Measurements from ENCODE around the gene USP3. TPM values are rescaled to one million over a fixed set of nuclear protein-coding genes. Genes with fewer than 3 reads are reported as not detected.

The USP3 gene
- polyA plus RNA-seq, 1 of the 3 experiments (the other 2 are of a cell fraction) = 9.3 TPM

DNA sequence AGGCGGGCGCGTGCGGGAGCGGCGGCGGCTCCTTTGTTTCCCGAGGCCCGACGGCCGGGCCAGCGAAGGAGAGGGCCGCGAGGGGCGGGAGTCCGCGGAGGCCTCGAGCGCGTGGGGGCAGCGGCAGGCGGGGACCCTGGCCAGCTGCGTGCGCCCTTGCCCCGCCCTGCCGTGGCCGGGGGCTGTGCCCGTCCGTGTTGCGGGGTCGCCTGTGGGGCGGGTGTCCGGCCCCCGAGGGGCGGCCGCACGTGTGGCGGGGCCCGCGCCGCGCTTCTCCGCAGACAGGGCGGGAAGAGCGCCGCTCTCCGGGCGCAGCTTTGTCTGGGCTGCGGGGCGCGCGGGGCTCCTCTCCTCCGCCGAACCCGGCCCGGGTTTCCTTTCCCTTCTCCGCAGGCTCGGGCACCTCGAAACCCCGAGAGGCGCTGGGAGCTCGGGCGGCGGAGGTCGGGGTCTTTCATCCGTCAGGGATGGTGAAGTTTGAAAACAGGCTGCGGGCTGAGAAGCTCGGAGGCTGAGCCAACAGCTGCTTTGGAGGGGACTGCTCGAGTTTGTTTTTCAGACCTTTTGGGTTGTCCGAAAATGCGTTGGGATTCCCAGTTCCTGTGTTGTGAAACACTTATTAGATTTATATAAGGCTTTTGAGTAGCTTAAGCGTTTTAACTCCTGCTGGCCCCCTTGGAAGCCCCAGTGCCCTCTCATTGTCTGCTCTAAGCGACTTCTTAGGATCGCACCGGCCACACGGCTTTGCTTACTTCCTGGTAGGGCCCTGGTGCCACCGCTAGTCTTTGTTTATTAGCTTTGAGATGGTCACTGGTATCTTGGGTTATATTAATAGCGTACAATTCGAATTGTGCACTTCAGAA is 817 bp downstream of the USP3 start:
- H3K9me3 ChIP-seq = no peaks in the 10 kb centered on the region
- WGBS (ENCODE audit: low lambda C conversion rate) = under 1% methylated on average over 18 of the region's 79 CpGs
- no peak; the same call in 1 of the 2 replicates for TF ChIP-seq MXI1 (IDR thresholded peaks at IDR 0.05; ENCODE audit: low read depth, low read length)
- no peak for TF ChIP-seq EP300 (IDR thresholded peaks at IDR 0.05; ENCODE audit: borderline replicate concordance in 1 of 2, low read depth in 1 of 2, low read length in 1 of 2)
- TF ChIP-seq YY1 (IDR thresholded peaks at IDR 0.05; ENCODE audit: low read depth) = no peak
- peak; percentile 77; the same call in 1 of the 2 replicates for TF ChIP-seq SIN3A (IDR thresholded peaks at IDR 0.05; ENCODE audit: borderline replicate concordance, low read depth, low read length)
- TF ChIP-seq ELF1 (IDR thresholded peaks at IDR 0.05) = peak; percentile 80
- TF ChIP-seq RXRA (IDR thresholded peaks at IDR 0.05; ENCODE audit: borderline replicate concordance, low read depth) = no peak
- no peak for TF ChIP-seq IRF3 (IDR thresholded peaks at IDR 0.05; ENCODE audit: low read depth, low read length)
- no peak for TF ChIP-seq EZH2phosphoT487 (IDR thresholded peaks at IDR 0.05; ENCODE audit: borderline replicate concordance, low read depth)
- TF ChIP-seq RFX5 (IDR thresholded peaks at IDR 0.05; ENCODE audit: low read length) = no peak
- peak; percentile 9; the same call in 1 of the 2 replicates for TF ChIP-seq TAF1 (IDR thresholded peaks at IDR 0.05; ENCODE audit: borderline replicate concordance, low read depth, low read length)
- no peak for TF ChIP-seq MEF2A (IDR thresholded peaks at IDR 0.05; ENCODE audit: borderline replicate concordance, low read depth)
- TF ChIP-seq ZBTB33 (IDR thresholded peaks at IDR 0.05; ENCODE audit: borderline replicate concordance, low read depth) = no peak
- no peak for TF ChIP-seq FOXJ3 (CRISPR knock-in tag; IDR thresholded peaks at IDR 0.05)
- no peak for TF ChIP-seq FOSL2 (IDR thresholded peaks at IDR 0.05; ENCODE audit: borderline replicate concordance, low read depth)
- no peak for TF ChIP-seq GABPA (IDR thresholded peaks at IDR 0.05; ENCODE audit: low read depth)
- TF ChIP-seq CTCF (IDR thresholded peaks at IDR 0.05) = no peak; the same call in none of the 2 replicates
- peak; percentile 18; the same call in 1 of the 2 replicates for TF ChIP-seq POLR2AphosphoS5 (IDR thresholded peaks at IDR 0.05; ENCODE audit: low read depth, low read length)
- peak; percentile 38; the same call in 1 of the 2 replicates for TF ChIP-seq MAX (IDR thresholded peaks at IDR 0.05; ENCODE audit: low read depth)
- no peak for TF ChIP-seq SMC3 (IDR thresholded peaks at IDR 0.05; ENCODE audit: low read depth, low read length)
- no peak for TF ChIP-seq RCOR1 (IDR thresholded peaks at IDR 0.05; ENCODE audit: low read length)
- TF ChIP-seq JUND (IDR thresholded peaks at IDR 0.05) = no peak
- TF ChIP-seq REST (IDR thresholded peaks at IDR 0.05; ENCODE audit: low read depth, low read length) = no peak
- peaks cover 26% of the 10 kb centered on the region for H3F3A ChIP-seq (replicated peaks; ENCODE audit: insufficient read depth)
- peak overlapping the region; percentile 73 for H3K4me2 ChIP-seq
- H3K36me3 ChIP-seq (replicated peaks in 1 of 2; ENCODE audit: control insufficient read depth in 1 of 2, insufficient read depth in 2 of 2, low read length in 1 of 2) = no peaks in the 10 kb centered on the region
- H4K20me1 ChIP-seq (ENCODE audit: insufficient read depth) = peaks cover 41% of the 10 kb centered on the region
- peak overlapping the region; percentile 90 to 91 for H3K4me3 ChIP-seq (ENCODE audit: low read depth in 2 of 2, low read length in 1 of 2)
- peak overlapping the region; percentile 54; the same call in 1 of the 2 replicates for H2AFZ ChIP-seq (ENCODE audit: low read depth)
- H3K9ac ChIP-seq = peak overlapping the region; percentile 94
- peak overlapping the region; percentile 83 to 84 for H3K27ac ChIP-seq (ENCODE audit: low read depth in 2 of 2, low read length in 1 of 2)
- no peaks in the 10 kb centered on the region for H3K9me2 ChIP-seq
- no peaks in the 10 kb centered on the region for H3K27me3 ChIP-seq (ENCODE audit: insufficient read depth)
- peak; percentile 78 for DNase-seq
- H3K4me1 ChIP-seq (ENCODE audit: control insufficient read depth in 1 of 2, insufficient read depth in 2 of 2, low read depth in 1 of 2, low read length in 1 of 2) = peaks cover 22 to 36% of the 10 kb centered on the region in 2 experiments; a peak in 3 of 4 replicates
- POLR2A ChIA-PET = interaction anchor here (0.8 to 1.1 kb wide), 2 partner anchors 10 to 16 kb away, joined by 3 to 5 read pairs; no protein-coding TSS in a partner anchor
- H3K79me2 ChIP-seq (ENCODE audit: insufficient read depth) = peaks cover 50% of the 10 kb centered on the region
- CTCF ChIA-PET = interaction anchor here (0.7 to 2.6 kb wide), 17 partner anchors 10 to 1084 kb away, joined by 3 to 10 read pairs (median 3); no protein-coding TSS in a partner anchor

Data from SK-N-SH (cell line).